ENCODE results near the gene VSTM1. TPM values are rescaled to one million over a fixed set of nuclear protein-coding genes. Genes with fewer than 3 reads are reported as not detected.

VSTM1 gene
- 0.18 TPM in 1 of 2 replicates, not detected in the other for polyA plus RNA-seq (2013)

GRCh38 chr19:54063350-54064116 lies at the start of gene VSTM1:
VSTM1 (minus strand) TSS chr19:54063897; CDS start chr19:54063777, 120 bp downstream.
- Histone ChIP-seq H3K9ac (ENCODE audit: low read length) (no peak within 1 kb of the TSS), H4K12ac (ENCODE audit: low read depth, low read length) (no peak within 1 kb of the TSS), H3K27me3 (ENCODE audit: insufficient read depth, low read length) (no peaks in the 10 kb centered on the region), H3K36me3 (ENCODE audit: control insufficient read depth in 1 of 2, insufficient read depth in 2 of 2, low read length in 2 of 2) (no peaks in the 10 kb centered on the region), H3K18ac (ENCODE audit: low read length) (no peak within 1 kb of the TSS), H3K4me1 (ENCODE audit: control insufficient read depth in 1 of 2, insufficient read depth in 2 of 2, low read length in 2 of 2) (no peaks in the 10 kb centered on the region), H3K23ac (ENCODE audit: low read length) (no peak within 1 kb of the TSS), H3K4ac (ENCODE audit: low read depth, low read length) (no peak within 1 kb of the TSS), H3K79me2 (ENCODE audit: control insufficient read depth, insufficient read depth, low read length, poor library complexity) (no peaks in the 10 kb centered on the region), H3K4me3 (ENCODE audit: low read depth, low read length) (no peak within 1 kb of the TSS), H3K14ac (ENCODE audit: low read length) (no peak within 1 kb of the TSS), H2AK5ac (ENCODE audit: low read length) (no peak within 1 kb of the TSS), H3K9me3 (ENCODE audit: insufficient read depth, low read depth, low read length) (peaks cover 3% of the 10 kb centered on the region), H2BK5ac (ENCODE audit: low read depth, low read length, poor library complexity) (no peak within 1 kb of the TSS), H3K4me2 (ENCODE audit: low read length) (no peak within 1 kb of the TSS), H2AFZ (ENCODE audit: insufficient read depth, low read length, poor library complexity) (no peak within 1 kb of the TSS), H2BK120ac (ENCODE audit: insufficient read depth, low read length, poor library complexity) (no peak within 1 kb of the TSS), H3K79me1 (ENCODE audit: low read length) (no peaks in the 10 kb centered on the region), H2BK12ac (ENCODE audit: low read length) (no peak within 1 kb of the TSS), H3K27ac (ENCODE audit: low read depth, low read length) (no peak within 1 kb of the TSS), H4K91ac (ENCODE audit: low read depth, low read length) (no peak within 1 kb of the TSS), H4K8ac (ENCODE audit: low read depth, low read length) (no peak within 1 kb of the TSS)
- no CpG with 5 or more reads among the region's 34 CpGs for WGBS (ENCODE audit: extremely low coverage, insufficient coverage, insufficient read length)
- no peak for DNase-seq

GRCh38 chr19:54109651-54110050 lies 46.0 kb upstream of the VSTM1 start:
- no peak for DNase-seq
- no CpG with 5 or more reads among the region's 6 CpGs for WGBS (ENCODE audit: extremely low coverage, insufficient coverage, insufficient read length)
- H3K18ac ChIP-seq (ENCODE audit: low read length) = no peak overlapping the region

GRCh38 chr19:54108496-54108895 lies 44.8 kb upstream of the VSTM1 start:
- WGBS (ENCODE audit: extremely low coverage, insufficient coverage, insufficient read length) = no CpG with 5 or more reads among the region's 7 CpGs
- Histone ChIP-seq H3K4ac (ENCODE audit: low read depth, low read length) (no peak overlapping the region), H4K91ac (ENCODE audit: low read depth, low read length) (no peak overlapping the region), H3K4me1 (ENCODE audit: control insufficient read depth in 1 of 2, insufficient read depth in 2 of 2, low read length in 2 of 2) (peaks cover 0 to 2% of the 10 kb centered on the region in 2 experiments), H3K9me3 (ENCODE audit: insufficient read depth, low read depth, low read length) (no peaks in the 10 kb centered on the region), H3K79me2 (ENCODE audit: control insufficient read depth, insufficient read depth, low read length, poor library complexity) (no peaks in the 10 kb centered on the region), H2BK12ac (ENCODE audit: low read length) (no peak overlapping the region), H3K79me1 (ENCODE audit: low read length) (no peaks in the 10 kb centered on the region), H2AFZ (ENCODE audit: insufficient read depth, low read length, poor library complexity) (no peak overlapping the region), H3K27me3 (ENCODE audit: insufficient read depth, low read length) (no peaks in the 10 kb centered on the region), H3K18ac (ENCODE audit: low read length) (no peak overlapping the region), H3K27ac (ENCODE audit: low read depth, low read length) (no peak overlapping the region), H2BK5ac (ENCODE audit: low read depth, low read length, poor library complexity) (no peak overlapping the region), H3K23ac (ENCODE audit: low read length) (no peak overlapping the region), H3K9ac (ENCODE audit: low read length) (no peak overlapping the region), H3K14ac (ENCODE audit: low read length) (no peak overlapping the region), H2AK5ac (ENCODE audit: low read length) (no peak overlapping the region), H4K8ac (ENCODE audit: low read depth, low read length) (no peak overlapping the region), H2BK120ac (ENCODE audit: insufficient read depth, low read length, poor library complexity) (no peak overlapping the region), H3K4me3 (ENCODE audit: low read depth, low read length) (no peak overlapping the region), H3K36me3 (ENCODE audit: control insufficient read depth in 1 of 2, insufficient read depth in 2 of 2, low read length in 2 of 2) (peaks cover 56 to 61% of the 10 kb centered on the region in 2 experiments), H3K4me2 (ENCODE audit: low read length) (no peak overlapping the region), H4K12ac (ENCODE audit: low read depth, low read length) (no peak overlapping the region)
- DNase-seq = no peak

More at GRCh38 chr19:54109651-54110050, 46.0 kb upstream of the VSTM1 start:
- Histone ChIP-seq H3K79me1 (ENCODE audit: low read length) (peaks cover 4% of the 10 kb centered on the region), H3K27me3 (ENCODE audit: insufficient read depth, low read length) (no peaks in the 10 kb centered on the region), H3K4ac (ENCODE audit: low read depth, low read length) (no peak overlapping the region), H2BK120ac (ENCODE audit: insufficient read depth, low read length, poor library complexity) (no peak overlapping the region), H2AK5ac (ENCODE audit: low read length) (no peak overlapping the region), H3K36me3 (ENCODE audit: control insufficient read depth in 1 of 2, insufficient read depth in 2 of 2, low read length in 2 of 2) (peaks cover 60 to 63% of the 10 kb centered on the region in 2 experiments), H3K9ac (ENCODE audit: low read length) (no peak overlapping the region), H4K12ac (ENCODE audit: low read depth, low read length) (no peak overlapping the region), H3K4me3 (ENCODE audit: low read depth, low read length) (no peak overlapping the region), H3K27ac (ENCODE audit: low read depth, low read length) (no peak overlapping the region), H4K91ac (ENCODE audit: low read depth, low read length) (no peak overlapping the region), H3K4me1 (ENCODE audit: control insufficient read depth in 1 of 2, insufficient read depth in 2 of 2, low read length in 2 of 2) (peaks cover 6 to 7% of the 10 kb centered on the region in 2 experiments), H3K23ac (ENCODE audit: low read length) (no peak overlapping the region), H3K79me2 (ENCODE audit: control insufficient read depth, insufficient read depth, low read length, poor library complexity) (peaks cover 5% of the 10 kb centered on the region), H4K8ac (ENCODE audit: low read depth, low read length) (no peak overlapping the region), H3K4me2 (ENCODE audit: low read length) (no peak overlapping the region), H2BK5ac (ENCODE audit: low read depth, low read length, poor library complexity) (no peak overlapping the region), H3K9me3 (ENCODE audit: insufficient read depth, low read depth, low read length) (no peaks in the 10 kb centered on the region), H3K14ac (ENCODE audit: low read length) (no peak overlapping the region), H2BK12ac (ENCODE audit: low read length) (no peak overlapping the region), H2AFZ (ENCODE audit: insufficient read depth, low read length, poor library complexity) (no peak overlapping the region)

- Histone ChIP-seq H4K91ac (ENCODE audit: low read depth, low read length) (no peak overlapping the region), H3K4me2 (ENCODE audit: low read length) (no peak overlapping the region), H2BK5ac (ENCODE audit: low read depth, low read length, poor library complexity) (no peak overlapping the region), H3K79me1 (ENCODE audit: low read length) (peaks cover 2% of the 10 kb centered on the region), H3K23ac (ENCODE audit: low read length) (no peak overlapping the region), H3K79me2 (ENCODE audit: control insufficient read depth, insufficient read depth, low read length, poor library complexity) (peaks cover 2% of the 10 kb centered on the region), H4K8ac (ENCODE audit: low read depth, low read length) (no peak overlapping the region), H3K27ac (ENCODE audit: low read depth, low read length) (no peak overlapping the region), H4K12ac (ENCODE audit: low read depth, low read length) (no peak overlapping the region), H3K4me3 (ENCODE audit: low read depth, low read length) (no peak overlapping the region), H3K36me3 (ENCODE audit: control insufficient read depth in 1 of 2, insufficient read depth in 2 of 2, low read length in 2 of 2) (peaks cover 56% of the 10 kb centered on the region in 2 experiments), H3K4me1 (ENCODE audit: control insufficient read depth in 1 of 2, insufficient read depth in 2 of 2, low read length in 2 of 2) (peaks cover 0 to 4% of the 10 kb centered on the region in 2 experiments), H3K9ac (ENCODE audit: low read length) (no peak overlapping the region), H3K9me3 (ENCODE audit: insufficient read depth, low read depth, low read length) (no peaks in the 10 kb centered on the region), H2BK120ac (ENCODE audit: insufficient read depth, low read length, poor library complexity) (no peak overlapping the region), H2AK5ac (ENCODE audit: low read length) (no peak overlapping the region), H3K18ac (ENCODE audit: low read length) (no peak overlapping the region), H3K14ac (ENCODE audit: low read length) (no peak overlapping the region), H3K4ac (ENCODE audit: low read depth, low read length) (no peak overlapping the region), H2BK12ac (ENCODE audit: low read length) (no peak overlapping the region), H3K27me3 (ENCODE audit: insufficient read depth, low read length) (no peaks in the 10 kb centered on the region), H2AFZ (ENCODE audit: insufficient read depth, low read length, poor library complexity) (no peak overlapping the region)
- WGBS (ENCODE audit: extremely low coverage, insufficient coverage, insufficient read length) = no CpG with 5 or more reads among the region's 21 CpGs
- no peak for DNase-seq
Measured at GRCh38 chr19:54107876-54108490, 44.3 kb upstream of the VSTM1 start.
